ENCODE measurements around the gene RDH5.

- TF ChIP-seq, protein P1, sequence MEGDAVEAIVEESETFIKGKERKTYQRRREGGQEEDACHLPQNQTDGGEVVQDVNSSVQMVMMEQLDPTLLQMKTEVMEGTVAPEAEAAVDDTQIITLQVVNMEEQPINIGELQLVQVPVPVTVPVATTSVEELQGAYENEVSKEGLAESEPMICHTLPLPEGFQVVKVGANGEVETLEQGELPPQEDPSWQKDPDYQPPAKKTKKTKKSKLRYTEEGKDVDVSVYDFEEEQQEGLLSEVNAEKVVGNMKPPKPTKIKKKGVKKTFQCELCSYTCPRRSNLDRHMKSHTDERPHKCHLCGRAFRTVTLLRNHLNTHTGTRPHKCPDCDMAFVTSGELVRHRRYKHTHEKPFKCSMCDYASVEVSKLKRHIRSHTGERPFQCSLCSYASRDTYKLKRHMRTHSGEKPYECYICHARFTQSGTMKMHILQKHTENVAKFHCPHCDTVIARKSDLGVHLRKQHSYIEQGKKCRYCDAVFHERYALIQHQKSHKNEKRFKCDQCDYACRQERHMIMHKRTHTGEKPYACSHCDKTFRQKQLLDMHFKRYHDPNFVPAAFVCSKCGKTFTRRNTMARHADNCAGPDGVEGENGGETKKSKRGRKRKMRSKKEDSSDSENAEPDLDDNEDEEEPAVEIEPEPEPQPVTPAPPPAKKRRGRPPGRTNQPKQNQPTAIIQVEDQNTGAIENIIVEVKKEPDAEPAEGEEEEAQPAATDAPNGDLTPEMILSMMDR (IDR thresholded peaks at IDR 0.05; ENCODE audit: low read depth, low read length, missing input control), result no peak
- no peak for TF ChIP-seq TAF1 (conservative IDR thresholded peaks at IDR 0.05)
- no peak for TF ChIP-seq MAX (IDR thresholded peaks at IDR 0.05)
- no peak for TF ChIP-seq RAD21 (IDR thresholded peaks at IDR 0.05)
- no peak for TF ChIP-seq GABPA (IDR thresholded peaks at IDR 0.05 in 1 of 2, conservative IDR thresholded peaks at IDR 0.05 in 1 of 2)
- TF ChIP-seq HNF4G (IDR thresholded peaks at IDR 0.05), result no peak
- no peak for TF ChIP-seq ZBTB33 (IDR thresholded peaks at IDR 0.05)
- no peak for TF ChIP-seq SP1 (IDR thresholded peaks at IDR 0.05)
- TF ChIP-seq RXRA (IDR thresholded peaks at IDR 0.05), result no peak
- TF ChIP-seq FOXA1 (IDR thresholded peaks at IDR 0.05), result no peak
- TF ChIP-seq, protein P2, sequence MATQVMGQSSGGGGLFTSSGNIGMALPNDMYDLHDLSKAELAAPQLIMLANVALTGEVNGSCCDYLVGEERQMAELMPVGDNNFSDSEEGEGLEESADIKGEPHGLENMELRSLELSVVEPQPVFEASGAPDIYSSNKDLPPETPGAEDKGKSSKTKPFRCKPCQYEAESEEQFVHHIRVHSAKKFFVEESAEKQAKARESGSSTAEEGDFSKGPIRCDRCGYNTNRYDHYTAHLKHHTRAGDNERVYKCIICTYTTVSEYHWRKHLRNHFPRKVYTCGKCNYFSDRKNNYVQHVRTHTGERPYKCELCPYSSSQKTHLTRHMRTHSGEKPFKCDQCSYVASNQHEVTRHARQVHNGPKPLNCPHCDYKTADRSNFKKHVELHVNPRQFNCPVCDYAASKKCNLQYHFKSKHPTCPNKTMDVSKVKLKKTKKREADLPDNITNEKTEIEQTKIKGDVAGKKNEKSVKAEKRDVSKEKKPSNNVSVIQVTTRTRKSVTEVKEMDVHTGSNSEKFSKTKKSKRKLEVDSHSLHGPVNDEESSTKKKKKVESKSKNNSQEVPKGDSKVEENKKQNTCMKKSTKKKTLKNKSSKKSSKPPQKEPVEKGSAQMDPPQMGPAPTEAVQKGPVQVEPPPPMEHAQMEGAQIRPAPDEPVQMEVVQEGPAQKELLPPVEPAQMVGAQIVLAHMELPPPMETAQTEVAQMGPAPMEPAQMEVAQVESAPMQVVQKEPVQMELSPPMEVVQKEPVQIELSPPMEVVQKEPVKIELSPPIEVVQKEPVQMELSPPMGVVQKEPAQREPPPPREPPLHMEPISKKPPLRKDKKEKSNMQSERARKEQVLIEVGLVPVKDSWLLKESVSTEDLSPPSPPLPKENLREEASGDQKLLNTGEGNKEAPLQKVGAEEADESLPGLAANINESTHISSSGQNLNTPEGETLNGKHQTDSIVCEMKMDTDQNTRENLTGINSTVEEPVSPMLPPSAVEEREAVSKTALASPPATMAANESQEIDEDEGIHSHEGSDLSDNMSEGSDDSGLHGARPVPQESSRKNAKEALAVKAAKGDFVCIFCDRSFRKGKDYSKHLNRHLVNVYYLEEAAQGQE (IDR thresholded peaks at IDR 0.05), result no peak
- TF ChIP-seq ATF3 (IDR thresholded peaks at IDR 0.05), result no peak
- no peak for TF ChIP-seq EGR1 (IDR thresholded peaks at IDR 0.05; ENCODE audit: low read depth in 2 of 2)
These were observed 23.5 kb downstream of the RDH5 start for GRCh38 chr12:55743406-55744339.

Measured in liver (tissue), 3 donors.